ENCODE data around the gene STAT5A.

- TF ChIP-seq EP300 (IDR thresholded peaks at IDR 0.05; ENCODE audit: low read length), result peak; percentile 90
- no peak for TF ChIP-seq CTCF (IDR thresholded peaks at IDR 0.05 in 2 of 3, conservative IDR thresholded peaks at IDR 0.05 in 1 of 3; ENCODE audit: insufficient read depth in 2 of 3, low read depth in 1 of 3, low read length in 3 of 3)
- no peak for TF ChIP-seq KAT2B (IDR thresholded peaks at IDR 0.05; ENCODE audit: low read depth, low read length)
- TF ChIP-seq RBM39 (optimal IDR thresholded peaks at IDR 0.05; ENCODE audit: low read depth, low read length), result no peak
Observed at GRCh38 chr17:42315402-42316156, 27.3 kb downstream of the STAT5A start.

All from K562 (cell line).